GM21786 (cell line): Measurements from ENCODE around the gene ARHGDIG.

Experiments
- ATAC-seq: cut with Tn5 transposase; IDR thresholded peaks from one replicate; pipeline ENCODE4 v1.9.1; 2021; ENCODE audit not compliant: unreplicated experiment

Gene ARHGDIG

GRCh38 chr16:279531-279930, 860 bp upstream of the ARHGDIG start:
- ATAC-seq: no peak

GRCh38 chr16:280005-280460, 358 bp upstream of the ARHGDIG start:
- no peak for ATAC-seq

- ATAC-seq: no peak
These were observed 734 bp downstream of the ARHGDIG start for GRCh38 chr16:280991-281659.

GRCh38 chr16:281660-282255, 1.4 kb downstream of the ARHGDIG start:
- no peak for ATAC-seq

GRCh38 chr16:282491-282890, 2.1 kb downstream of the ARHGDIG start:
- ATAC-seq: no peak

GRCh38 chr16:283033-283805, 2.8 kb downstream of the ARHGDIG start, which contains the start of gene PDIA2:
PDIA2 (plus strand) TSS chr16:283164; CDS start chr16:283170, 6 bp downstream.
- no peak for ATAC-seq

GRCh38 chr16:284204-285120, 4.1 kb downstream of the ARHGDIG start:
- ATAC-seq: no peak

GRCh38 chr16:285146-286055, 5.0 kb downstream of the ARHGDIG start:
- ATAC-seq: no peak

GRCh38 chr16:286491-287297, 6.3 kb downstream of the ARHGDIG start:
- ATAC-seq: no peak

GRCh38 chr16:287298-287811, 7.0 kb downstream of the ARHGDIG start:
- ATAC-seq: no peak

GRCh38 chr16:287981-288920, 7.9 kb downstream of the ARHGDIG start:
- ATAC-seq: no peak

GRCh38 chr16:289395-289997, 9.1 kb downstream of the ARHGDIG start:
- no peak for ATAC-seq

GRCh38 chr16:290015-290680, 9.8 kb downstream of the ARHGDIG start:
- ATAC-seq: no peak

- ATAC-seq: no peak
These were observed 10.5 kb downstream of the ARHGDIG start for GRCh38 chr16:290681-291405.

- ATAC-seq: no peak
These were observed 11.1 kb downstream of the ARHGDIG start for GRCh38 chr16:291539-291938.
